Stimulated activated CD8-positive, alpha-beta memory T cell treated with anti-CD3 and anti-CD28 coated beads, Interleukin-12 subunit alpha, Interleukin-12 subunit beta, amount 100 ng/mL, for 24 hours (primary cell): Measurements from ENCODE around the gene SYTL3.

Experiments used
- DNase-seq: peaks from one replicate; pipeline ENCODE4 v3.0.0-alpha.2; 2020; ENCODE audit errors: extremely low read depth

SYTL3 gene

DNA sequence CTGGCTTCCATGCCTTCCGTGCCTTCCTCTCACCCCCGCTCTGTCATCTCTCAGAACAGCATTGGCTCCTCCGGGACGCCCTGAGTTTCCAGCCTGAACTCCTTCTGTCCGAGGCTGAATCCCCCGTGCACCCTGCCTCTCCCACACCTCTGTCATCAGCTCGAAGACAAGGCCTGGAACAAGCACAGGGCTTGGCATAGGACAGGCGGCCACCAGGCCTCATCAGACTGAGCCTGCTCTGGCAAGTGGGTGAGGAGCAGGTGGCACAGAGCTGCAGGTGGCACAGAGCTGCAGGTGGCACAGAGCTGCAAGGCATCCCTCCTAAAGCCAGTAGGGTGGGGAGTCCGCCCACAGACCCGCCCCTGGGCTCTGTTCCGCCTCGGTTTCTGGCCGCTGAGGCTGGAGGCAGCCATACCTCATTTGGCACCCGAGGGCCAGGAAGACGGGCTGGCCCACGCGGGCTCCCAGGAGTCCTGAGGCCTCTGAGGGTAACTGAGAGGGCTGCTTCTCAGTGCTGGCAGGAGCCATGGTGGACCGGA is 109.2 kb downstream of the SYTL3 start:
- no peak for DNase-seq

DNA sequence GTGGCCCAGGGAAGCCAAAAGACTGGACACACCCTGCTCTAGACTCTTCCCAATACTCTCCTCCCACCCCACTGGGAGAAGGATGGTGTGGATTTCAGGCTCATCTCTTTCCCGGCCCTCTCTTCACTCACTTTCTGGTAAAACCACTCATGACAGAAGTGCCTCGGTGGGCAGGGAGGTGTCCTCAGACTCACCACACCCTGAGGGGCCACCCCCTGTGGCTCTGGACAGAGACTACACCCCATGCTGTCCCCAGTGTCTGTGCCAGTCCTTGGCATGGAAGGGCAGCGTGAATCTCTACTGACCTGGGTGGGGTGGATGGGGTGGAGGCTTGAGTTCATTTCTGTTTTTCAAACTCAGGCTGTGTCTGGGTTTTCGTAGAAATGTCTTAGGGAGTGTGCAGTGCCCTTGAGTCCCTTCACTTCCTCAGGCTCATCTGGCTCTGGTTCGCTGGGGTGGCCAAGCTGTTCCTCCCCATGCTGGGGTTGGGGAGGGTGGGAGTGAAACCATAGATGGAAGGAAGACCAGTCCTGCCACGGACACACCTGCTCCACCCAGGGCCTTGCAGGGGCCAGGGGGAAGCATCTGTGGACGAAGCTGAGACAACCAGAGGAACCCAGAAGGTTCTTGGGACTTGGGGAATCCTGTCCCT is 110.2 kb downstream of the SYTL3 start:
- no peak for DNase-seq

DNA sequence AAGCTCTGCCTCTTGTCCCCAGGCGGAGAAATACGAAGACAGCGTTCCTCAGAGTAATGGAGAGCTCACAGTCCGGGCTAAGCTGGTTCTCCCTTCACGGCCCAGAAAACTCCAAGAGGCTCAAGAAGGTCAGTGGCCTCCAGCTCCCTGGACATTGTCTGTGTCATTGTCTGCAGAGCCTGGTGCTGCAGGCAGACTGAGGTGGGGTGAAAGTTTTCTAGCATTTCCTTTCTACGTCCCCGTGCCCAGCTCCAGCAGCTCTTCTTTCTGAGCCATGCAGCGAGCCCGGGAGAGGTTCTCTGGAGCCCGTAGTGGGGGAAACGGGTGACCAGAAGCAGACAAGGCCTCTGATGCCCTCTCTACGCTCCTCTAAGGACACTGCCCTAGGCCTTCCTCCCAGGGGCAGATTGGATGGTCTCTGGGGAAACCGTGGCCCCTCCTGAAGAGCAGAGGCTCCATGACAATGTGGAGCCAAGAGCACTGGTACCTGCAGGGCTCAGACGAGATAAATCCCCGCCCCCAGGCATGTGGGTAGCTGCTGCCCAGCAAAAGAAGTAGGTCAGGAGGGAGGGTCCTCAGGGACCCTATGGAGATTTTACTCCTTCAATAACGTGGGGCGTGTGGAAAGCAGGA is 110.9 kb downstream of the SYTL3 start:
- no peak for DNase-seq

DNA sequence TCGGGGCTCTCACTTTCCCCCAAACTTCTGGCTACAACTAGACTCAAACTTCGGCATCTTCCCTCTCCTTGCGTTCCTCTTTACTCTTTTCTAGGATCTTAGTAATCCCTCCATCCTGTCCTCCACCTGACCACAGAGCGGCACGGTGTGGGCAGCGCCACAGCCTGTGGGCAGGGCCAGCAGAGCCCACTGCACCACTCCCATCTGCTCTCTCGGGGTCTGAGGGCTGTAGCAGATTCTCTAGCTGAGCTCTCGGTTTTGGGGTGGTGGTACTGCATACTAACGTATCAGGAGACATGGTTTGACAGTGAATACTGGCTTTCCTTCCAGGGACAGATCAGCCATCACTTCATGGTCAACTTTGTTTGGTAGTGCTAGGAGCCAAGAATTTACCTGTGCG is 111.9 kb downstream of the SYTL3 start:
- no peak for DNase-seq

DNA sequence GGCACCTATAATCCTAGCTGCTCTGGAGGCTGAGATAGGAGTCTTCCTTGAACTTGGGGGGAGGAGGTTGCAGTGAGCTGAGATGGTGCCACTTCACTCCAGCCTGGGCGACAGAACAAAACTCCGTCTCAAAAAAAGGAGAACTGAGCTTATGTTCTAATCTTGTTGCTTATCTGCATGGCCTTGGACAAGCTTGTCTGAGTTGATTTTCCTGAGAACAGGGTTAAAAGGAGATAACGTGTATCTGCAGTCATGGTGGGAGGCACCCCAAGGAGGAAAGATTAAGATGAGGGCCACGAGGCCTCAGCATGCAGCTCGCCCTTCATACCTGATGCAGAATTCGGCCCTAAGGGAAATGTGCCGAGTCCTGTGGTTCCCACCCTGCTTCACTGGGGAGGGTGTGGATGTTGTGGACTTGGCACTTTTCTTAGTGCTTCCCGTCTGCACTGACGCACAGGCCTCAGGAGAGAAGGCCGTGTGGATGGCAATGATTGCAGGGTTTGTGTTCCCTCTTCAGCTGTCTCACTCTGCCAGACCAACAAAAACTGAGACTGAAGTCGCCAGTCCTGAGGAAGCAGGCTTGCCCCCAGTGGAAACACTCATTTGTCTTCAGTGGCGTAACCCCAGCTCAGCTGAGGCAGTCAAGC is 113.1 kb downstream of the SYTL3 start:
- no peak for DNase-seq

DNA sequence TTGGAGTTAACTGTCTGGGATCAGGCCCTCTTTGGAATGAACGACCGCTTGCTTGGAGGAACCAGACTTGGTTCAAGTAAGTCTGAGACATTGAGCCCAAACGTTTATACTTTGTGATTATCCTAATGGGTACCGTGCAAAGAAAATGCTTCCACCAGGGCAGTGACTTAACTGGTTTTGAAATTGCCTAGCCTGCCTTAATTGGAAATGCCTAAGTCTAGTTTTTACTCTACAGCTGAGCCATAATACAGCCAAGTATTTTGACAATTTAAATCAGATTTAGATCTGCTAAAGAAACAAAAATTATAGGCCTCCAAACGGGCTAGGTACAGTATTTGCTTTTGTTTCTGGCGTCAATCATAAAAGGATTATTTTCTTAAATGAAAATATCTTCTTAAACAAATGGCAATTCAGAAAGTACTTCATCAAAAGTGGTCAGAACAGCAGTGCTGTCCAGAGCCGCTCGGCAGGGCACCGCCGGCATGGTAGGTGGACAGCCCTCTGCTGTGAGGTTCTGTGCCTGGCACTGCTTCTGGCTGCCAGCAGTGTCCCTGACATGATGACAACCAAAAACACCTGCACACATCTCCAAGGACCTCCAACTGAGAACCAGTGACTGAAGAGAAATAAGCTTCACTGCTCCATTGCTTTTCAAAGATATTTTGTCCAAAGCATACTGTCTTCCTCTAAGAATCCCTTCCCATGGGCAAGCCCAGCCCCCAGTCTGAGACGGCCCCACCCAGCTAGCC is 113.8 kb downstream of the SYTL3 start:
- DNase-seq = no peak

DNA sequence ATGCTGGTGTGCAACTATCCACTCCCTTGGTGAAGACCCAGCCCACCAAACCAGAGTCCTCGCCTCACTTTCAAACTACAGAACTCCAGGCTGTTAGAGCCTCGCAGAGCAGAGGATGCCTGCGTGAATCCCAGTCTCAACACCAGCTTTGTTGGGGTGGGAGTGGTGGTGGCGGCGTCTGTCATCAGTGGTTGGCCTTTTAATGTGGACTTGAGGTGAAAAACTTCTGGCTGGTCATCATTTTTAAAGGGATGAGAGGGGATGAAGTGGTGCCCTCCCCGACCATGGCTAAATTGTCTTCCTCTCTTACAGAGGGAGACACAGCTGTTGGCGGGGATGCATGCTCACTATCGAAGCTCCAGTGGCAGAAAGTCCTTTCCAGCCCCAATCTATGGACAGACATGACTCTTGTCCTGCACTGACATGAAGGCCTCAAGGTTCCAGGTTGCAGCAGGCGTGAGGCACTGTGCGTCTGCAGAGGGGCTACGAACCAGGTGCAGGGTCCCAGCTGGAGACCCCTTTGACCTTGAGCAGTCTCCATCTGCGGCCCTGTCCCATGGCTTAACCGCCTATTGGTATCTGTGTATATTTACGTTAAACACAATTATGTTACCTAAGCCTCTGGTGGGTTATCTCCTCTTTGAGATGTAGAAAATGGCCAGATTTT is 114.5 kb downstream of the SYTL3 start:
- no peak for DNase-seq

DNA sequence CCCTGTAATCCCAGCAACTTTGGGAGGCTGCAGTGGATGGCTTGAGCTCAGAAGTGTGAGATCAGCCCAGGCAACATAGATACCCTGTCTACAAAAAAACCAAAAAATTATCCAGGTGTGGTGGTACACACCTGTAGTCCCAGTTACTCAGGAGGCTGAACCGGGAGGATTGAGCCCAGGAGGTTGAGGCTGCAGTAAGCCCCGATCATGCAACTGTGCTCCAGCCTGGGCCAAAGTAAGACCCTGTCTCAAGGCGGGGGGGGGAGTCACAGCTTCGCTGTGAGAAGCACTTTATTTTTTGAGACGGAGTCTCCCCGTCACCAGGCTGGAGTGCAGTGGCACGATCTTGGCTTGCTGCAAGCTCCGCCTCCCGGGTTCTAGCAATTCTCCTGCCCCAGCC is 115.1 kb downstream of the SYTL3 start:
- DNase-seq = no peak

DNA sequence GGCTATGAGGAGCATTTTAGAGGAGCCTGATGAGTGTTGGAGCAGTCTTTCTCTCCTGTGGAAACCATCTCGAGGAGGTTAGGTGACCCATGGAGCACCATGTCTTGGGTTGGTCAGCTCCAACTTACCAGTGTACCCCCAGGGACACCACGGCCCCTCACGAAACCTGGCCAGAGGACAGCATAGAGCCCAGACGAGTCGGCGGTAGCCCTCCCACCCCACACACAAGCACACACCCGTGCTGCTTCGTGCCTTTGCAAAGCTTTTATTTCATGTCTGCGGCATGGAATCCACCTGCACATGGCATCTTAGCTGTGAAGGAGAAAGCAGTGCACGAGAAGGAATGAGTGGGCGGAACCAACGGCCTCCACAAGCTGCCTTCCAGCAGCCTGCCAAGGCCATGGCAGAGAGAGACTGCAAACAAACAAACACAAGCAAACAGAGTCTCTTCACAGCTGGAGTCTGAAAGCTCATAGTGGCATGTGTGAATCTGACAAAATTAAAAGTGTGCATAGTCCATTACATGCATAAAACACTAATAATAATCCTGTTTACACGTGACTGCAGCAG is 115.7 kb downstream of the SYTL3 start:
- no peak for DNase-seq

DNA sequence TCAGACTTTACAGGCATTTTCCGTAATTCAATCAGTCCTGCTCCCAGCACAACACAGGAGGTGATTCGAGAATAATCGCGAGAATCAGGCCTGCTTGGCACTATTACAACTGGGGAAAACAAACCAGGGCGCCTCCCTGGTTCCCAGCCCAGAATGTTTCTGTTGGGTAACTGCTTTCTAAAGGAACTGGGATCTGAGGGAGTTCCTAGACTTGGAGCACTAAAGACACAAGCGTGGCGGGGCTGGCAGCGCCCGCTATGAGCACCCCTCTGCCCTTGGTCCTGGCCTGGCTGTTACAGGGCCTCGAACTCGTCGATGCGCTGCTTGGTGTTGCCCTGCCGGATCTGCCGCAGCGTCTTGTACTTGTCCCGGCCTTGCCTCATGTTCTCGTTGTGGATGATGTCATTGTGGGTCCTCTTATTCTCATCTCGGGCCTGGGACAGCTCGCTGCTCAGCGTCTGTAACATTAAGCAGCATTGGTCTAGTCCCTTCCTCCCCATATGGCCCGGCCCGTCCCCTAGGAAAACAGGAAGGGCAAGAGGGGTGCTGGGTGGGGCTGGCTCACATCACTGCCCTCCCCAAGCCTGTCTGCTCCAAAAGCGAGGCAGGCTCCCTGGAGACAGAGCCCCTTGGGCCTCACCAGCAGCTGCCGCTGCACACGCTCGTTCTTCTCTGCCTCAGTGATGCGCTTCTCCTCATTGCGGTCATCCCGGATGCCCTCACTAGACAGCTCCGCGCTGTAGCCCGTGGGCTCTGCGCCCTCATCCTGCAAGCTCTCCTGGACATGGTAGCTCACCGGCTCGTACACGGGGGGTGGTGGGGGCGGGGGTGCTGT is 117.0 kb downstream of the SYTL3 start:
- DNase-seq = no peak

DNA sequence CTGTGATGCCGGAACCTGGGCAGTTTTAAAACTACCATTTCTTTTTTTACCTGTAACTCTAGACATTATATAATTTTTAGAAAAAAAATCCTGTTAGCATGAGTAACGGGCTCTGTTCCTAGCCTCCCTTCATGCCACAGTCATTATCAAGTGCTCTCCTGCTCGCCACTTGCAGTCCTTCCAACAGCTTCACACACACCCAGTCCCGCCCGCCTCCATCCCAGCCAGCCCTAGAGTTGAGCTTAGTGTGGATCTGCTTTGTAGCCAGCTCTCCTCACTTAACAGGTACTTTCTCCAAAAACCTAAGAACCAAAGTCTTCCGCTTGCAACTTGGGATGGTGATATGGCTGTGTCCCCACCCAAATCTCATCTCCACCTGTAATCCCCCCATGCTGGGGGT is 117.9 kb downstream of the SYTL3 start:
- DNase-seq = no peak

DNA sequence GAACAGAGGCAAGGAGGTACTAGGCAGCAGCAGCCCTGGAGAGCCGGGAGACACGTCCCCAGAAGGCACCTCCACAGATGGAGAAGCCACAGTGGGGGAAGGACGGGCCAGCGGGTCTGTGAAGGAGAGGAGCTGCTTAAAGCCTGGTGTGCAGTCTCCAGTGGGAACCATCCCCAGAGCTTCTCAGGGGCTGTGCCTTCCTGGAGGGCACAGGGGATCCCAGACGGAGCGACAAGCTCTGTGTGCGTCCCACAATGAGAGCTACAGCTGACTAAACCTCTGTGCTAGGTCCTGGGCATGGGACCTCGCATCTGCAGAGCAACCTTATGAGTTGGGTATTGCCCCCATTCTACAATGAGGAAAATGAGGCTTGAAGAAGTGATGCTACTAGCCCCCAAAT is 118.6 kb downstream of the SYTL3 start:
- no peak for DNase-seq

DNA sequence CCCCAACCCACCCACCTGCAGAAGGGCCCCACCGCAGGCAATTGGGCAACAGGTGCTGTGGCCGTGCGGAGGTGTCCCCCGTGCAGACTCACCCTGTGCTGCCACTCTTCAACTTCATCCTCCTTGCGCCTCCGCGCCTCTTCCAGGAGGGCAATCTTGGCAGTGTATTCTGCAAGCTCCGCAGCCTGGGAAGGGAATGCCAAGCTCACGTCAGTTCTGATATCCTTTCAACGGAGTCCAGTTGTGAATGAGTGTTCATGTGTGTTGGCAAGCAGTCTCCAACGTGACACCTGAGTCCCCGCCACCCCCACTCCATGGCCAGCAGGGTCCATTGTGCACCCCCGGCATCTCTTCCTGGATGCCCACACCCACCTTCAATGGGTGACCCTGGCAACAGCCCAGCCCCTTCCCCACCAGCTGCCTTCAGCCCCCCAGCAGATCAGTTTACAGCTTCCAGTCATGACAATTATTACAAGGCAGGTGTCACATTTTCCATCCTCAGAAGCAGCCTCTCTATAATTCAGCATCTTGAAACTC is 119.4 kb downstream of the SYTL3 start:
- no peak for DNase-seq

DNA sequence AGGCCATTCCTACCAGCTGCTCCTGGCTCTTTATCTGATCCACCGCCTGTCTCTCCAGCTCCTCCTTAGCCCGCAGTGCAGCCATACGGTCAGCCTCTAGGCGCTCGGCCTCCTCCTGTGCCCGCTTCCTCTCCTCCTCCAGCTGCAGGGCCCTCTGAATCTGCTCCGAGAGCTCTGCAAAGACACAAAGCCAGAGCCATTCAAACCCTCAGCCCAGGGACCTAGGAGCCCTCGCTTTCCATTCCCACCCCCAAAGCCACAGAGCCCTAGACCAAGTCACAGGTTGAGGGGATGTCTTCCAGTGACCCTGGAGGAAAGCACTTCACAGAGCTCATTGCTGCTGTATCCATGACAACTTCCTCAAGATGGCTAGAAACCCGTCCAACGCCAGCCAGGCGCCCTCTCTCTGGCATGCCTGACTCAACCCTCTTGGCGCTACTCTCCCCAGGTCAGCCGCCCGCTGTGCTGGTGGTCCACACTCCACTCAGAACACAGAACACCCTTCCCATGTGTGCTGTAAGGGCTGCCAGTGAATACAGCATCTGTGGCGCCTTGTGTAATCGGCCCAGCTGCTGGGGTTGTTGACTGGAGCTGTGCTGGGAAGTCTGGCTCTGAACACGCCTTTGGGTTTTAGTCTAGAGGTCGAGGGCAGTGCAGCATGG is 120.0 kb downstream of the SYTL3 start:
- no peak for DNase-seq

DNA sequence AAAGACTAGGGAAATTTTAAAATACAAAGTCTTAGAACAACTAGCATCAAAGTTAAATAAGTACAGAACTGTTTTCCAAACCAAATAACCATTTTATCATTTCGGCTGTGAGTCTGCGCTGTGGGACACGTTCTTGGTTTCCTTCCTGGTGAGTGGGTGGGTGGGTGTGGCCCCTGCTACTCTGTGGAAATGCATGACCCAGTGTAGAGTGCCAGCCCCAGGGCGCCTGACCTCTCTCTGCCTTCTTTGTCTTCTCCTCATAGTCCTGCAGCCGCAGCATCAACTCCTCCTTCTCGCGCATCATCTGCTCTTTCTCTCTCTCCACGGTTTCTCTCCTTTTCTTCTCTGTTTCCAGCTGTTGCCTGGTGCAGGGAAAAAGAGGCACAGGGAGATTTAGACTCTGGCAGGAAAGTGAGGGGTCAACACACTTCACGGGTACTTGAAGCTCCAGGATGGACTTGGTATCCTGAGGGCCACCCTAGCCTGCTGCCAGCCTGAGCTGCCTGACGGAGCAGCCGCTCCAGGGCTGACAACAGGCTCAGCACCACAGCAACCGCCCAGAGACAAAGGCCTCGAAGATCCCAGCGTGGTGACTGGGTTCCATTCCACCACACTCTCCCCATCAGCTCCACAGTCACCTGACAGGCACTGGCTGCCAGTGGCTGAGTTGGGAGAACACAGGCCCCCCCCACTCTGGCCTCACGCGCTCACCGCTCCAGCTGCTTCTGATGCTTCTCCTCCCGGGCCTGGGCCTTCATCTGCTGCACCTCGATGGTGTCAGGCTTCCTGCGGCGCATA is 120.9 kb downstream of the SYTL3 start:
- no peak for DNase-seq

DNA sequence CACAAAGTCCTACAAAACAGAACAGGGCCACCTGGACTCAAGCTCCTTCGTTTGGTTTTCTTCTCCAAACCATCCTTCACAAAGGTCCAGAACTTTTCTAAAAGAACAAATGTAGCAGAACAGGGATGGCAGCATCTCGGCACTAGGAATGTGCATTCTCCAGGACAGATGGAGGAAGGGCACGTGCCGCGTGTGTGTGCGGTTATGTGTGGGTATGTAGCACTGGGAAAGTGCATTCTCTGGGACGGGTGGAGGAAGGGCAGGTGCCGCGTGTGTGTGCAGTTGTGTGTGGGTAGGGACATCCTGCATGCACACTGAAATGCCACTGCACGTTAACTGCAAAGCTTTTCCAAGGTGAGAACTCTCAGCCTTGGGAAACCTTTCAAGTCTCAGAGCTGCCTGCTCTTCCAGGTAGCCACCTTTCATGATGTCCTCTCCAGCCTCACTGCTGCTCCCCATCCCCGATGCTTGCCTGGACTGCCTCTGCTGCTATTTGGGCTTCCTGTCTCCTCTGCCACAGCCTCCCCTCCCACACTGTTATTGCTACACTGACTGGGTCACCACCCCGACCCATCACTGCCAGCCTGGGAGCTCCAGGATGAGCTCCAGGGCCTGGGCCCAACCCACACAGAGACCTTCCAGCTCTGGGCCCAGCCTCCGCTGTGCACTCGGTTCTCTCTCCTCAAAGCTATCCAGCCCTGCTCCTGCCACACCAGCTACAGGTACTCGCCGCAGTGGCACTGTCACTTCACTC is 121.7 kb downstream of the SYTL3 start:
- no peak for DNase-seq

DNA sequence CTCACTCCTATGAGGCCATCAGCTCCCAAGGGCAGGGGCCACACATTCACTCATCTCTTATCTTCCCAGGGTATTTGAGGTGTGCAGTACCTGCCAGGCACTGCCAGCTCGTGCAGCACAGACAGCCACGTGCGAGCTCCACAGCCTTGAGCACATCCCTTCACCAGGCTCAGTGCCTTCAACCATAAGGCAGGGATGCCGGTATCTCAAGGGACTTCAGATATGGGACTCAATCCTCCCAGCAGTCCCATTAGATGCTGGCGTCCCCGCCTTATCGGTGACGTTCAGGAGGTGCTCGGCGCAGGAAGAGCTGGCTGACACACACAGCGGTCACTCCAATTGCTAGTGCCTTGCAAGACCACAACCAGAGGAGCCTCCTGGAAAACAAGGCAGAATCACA is 122.3 kb downstream of the SYTL3 start:
- DNase-seq = no peak

DNA sequence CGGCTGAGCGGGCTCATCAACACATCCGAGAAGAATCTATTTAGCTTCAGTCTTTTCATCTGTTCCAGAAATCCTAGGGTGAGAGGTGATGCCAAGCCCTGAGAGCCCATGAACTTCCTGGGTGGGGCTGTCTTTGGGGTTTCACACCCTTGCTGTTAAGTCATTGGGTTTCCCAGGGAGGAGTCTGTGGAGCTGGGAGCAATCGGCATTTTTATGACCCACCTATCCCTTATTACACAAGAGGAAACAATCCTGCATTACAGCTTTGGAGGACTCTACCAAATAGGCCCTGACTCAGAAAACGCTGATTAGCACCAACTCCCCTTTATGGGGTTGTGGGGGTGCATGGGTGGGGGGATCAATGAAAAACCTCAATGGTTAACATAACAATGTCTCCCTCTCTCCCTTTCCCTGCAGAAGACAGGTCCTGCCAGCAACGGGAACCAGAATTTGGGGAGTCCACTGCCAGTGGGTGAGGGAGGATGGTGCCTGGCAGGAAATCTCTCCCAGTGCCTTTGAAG is 123.1 kb downstream of the SYTL3 start:
- DNase-seq = no peak
